ENCODE results near the gene LRRC25. TPM values are rescaled to one million over a fixed set of nuclear protein-coding genes. Genes with fewer than 3 reads are reported as not detected.

LRRC25 gene
- total and polyA plus RNA-seq, 2 donors (not counting 1 experiment from before 2014, with no cell fraction given), result 0.10 to 1.2 TPM

DNA sequence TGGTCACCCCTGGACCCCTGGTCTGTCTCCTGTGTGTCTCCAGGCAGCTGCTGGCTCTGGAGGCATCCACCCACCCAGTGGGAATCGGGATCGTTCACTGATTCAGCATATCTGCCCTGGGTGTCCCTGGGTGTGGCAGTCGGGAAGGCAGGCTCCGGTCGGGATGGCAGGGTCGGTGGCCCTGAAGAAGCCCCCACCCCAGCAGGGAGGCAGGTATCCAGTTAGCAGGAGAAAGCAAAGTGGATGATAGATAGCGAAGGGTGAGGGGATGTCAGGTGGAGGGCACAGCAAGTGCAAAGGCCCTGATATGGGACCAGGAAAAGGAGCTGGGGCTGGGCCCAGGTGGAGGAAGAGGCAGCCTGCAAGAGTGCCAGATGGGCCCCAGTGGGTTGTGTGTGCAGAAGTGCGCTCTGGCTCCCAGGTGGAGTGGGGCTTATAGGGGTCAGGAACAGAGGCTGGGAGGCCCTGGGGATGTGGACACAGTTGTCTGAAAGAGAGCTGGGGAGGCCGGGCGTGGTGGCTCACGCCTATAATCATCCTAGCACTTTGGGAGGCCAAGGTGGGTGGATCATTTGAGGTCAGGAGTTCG, 24.0 kb upstream of the LRRC25 start:
- no peak overlapping the region for H2AFZ ChIP-seq (ENCODE audit: low read length)
- no peaks in the 10 kb centered on the region for H4K20me1 ChIP-seq (ENCODE audit: control insufficient read depth, extremely low read depth, insufficient read depth, low read length)
- no peak for TF ChIP-seq EZH2 (IDR thresholded peaks at IDR 0.05; ENCODE audit: low read length, missing control alignments)
- TF ChIP-seq, protein P1, sequence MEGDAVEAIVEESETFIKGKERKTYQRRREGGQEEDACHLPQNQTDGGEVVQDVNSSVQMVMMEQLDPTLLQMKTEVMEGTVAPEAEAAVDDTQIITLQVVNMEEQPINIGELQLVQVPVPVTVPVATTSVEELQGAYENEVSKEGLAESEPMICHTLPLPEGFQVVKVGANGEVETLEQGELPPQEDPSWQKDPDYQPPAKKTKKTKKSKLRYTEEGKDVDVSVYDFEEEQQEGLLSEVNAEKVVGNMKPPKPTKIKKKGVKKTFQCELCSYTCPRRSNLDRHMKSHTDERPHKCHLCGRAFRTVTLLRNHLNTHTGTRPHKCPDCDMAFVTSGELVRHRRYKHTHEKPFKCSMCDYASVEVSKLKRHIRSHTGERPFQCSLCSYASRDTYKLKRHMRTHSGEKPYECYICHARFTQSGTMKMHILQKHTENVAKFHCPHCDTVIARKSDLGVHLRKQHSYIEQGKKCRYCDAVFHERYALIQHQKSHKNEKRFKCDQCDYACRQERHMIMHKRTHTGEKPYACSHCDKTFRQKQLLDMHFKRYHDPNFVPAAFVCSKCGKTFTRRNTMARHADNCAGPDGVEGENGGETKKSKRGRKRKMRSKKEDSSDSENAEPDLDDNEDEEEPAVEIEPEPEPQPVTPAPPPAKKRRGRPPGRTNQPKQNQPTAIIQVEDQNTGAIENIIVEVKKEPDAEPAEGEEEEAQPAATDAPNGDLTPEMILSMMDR (conservative IDR thresholded peaks at IDR 0.05 in 1 of 2, IDR thresholded peaks at IDR 0.05 in 1 of 2; ENCODE audit: low read depth in 1 of 2, low read length in 2 of 2), result no peak
- H3K4me2 ChIP-seq (ENCODE audit: extremely low read depth, insufficient read depth, low read length), result peak overlapping the region; percentile 23
- H3K27me3 ChIP-seq (ENCODE audit: control insufficient read depth, insufficient read depth, low read length), result no peaks in the 10 kb centered on the region
- H3K9me3 ChIP-seq (ENCODE audit: control insufficient read depth, insufficient read depth, low read depth, low read length), result no peaks in the 10 kb centered on the region
- H3K79me2 ChIP-seq (ENCODE audit: control insufficient read depth, insufficient read depth, low read length), result peaks cover 58% of the 10 kb centered on the region
- peaks cover 35% of the 10 kb centered on the region for H3K4me1 ChIP-seq (ENCODE audit: control insufficient read depth, extremely low read depth, insufficient read depth, low read length)
- H3K4me3 ChIP-seq (replicated peaks in 1 of 4; ENCODE audit: control extremely low read depth in 1 of 4, insufficient read depth in 1 of 4, low read depth in 3 of 4, low read length in 4 of 4), result peak overlapping the region in 1 of 4 experiments; percentile 77
- peaks cover 2% of the 10 kb centered on the region for H3K36me3 ChIP-seq (ENCODE audit: control insufficient read depth, insufficient read depth, low read length)
- DNase-seq (ENCODE audit: low read depth in 2 of 2), result no peak
- no peak overlapping the region for H3K9ac ChIP-seq (ENCODE audit: insufficient read depth, low read length)
- no peak overlapping the region for H3K27ac ChIP-seq (ENCODE audit: insufficient read depth, low read length)

DNA sequence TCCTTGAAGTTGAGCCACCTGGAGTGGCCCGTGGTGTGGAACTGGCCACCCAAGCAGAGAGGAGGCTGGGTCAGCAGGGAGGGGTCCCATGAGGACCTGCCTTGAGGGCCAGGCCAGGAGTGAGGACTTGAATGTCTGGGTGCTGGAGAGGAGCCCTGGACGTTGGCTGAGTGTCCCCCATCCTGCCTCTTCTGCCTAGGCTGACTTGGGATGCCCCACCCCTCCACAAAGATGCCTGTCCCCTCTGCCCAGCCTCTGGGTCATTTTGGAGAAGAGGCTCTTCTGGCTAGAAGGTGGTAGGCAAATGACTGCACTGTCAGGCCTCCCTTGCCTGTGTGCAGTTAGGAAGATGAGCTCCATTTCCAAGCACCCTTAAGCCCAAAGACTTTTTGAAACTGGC, 23.5 kb upstream of the LRRC25 start:
- Histone ChIP-seq H4K20me1 (ENCODE audit: control insufficient read depth, extremely low read depth, insufficient read depth, low read length) (no peaks in the 10 kb centered on the region), H3K36me3 (ENCODE audit: control insufficient read depth, insufficient read depth, low read length) (peaks cover 2% of the 10 kb centered on the region), H3K9me3 (ENCODE audit: control insufficient read depth, insufficient read depth, low read depth, low read length) (no peaks in the 10 kb centered on the region), H3K4me3 (replicated peaks in 1 of 4; ENCODE audit: control extremely low read depth in 1 of 4, insufficient read depth in 1 of 4, low read depth in 3 of 4, low read length in 4 of 4) (peak overlapping the region; percentile 20 to 77 (median 54)), H3K27ac (ENCODE audit: insufficient read depth, low read length) (no peak overlapping the region), H3K9ac (ENCODE audit: insufficient read depth, low read length) (no peak overlapping the region), H3K4me1 (ENCODE audit: control insufficient read depth, extremely low read depth, insufficient read depth, low read length) (peaks cover 38% of the 10 kb centered on the region), H3K27me3 (ENCODE audit: control insufficient read depth, insufficient read depth, low read length) (no peaks in the 10 kb centered on the region), H3K79me2 (ENCODE audit: control insufficient read depth, insufficient read depth, low read length) (peaks cover 58% of the 10 kb centered on the region), H3K4me2 (ENCODE audit: extremely low read depth, insufficient read depth, low read length) (peak overlapping the region; percentile 66), H2AFZ (ENCODE audit: low read length) (no peak overlapping the region)
- DNase-seq (ENCODE audit: low read depth in 2 of 2), result no peak
- TF ChIP-seq EZH2 (IDR thresholded peaks at IDR 0.05; ENCODE audit: low read length, missing control alignments), result no peak
- TF ChIP-seq, protein P1 (conservative IDR thresholded peaks at IDR 0.05 in 1 of 2, IDR thresholded peaks at IDR 0.05 in 1 of 2; ENCODE audit: low read depth in 1 of 2, low read length in 2 of 2), result no peak

DNA sequence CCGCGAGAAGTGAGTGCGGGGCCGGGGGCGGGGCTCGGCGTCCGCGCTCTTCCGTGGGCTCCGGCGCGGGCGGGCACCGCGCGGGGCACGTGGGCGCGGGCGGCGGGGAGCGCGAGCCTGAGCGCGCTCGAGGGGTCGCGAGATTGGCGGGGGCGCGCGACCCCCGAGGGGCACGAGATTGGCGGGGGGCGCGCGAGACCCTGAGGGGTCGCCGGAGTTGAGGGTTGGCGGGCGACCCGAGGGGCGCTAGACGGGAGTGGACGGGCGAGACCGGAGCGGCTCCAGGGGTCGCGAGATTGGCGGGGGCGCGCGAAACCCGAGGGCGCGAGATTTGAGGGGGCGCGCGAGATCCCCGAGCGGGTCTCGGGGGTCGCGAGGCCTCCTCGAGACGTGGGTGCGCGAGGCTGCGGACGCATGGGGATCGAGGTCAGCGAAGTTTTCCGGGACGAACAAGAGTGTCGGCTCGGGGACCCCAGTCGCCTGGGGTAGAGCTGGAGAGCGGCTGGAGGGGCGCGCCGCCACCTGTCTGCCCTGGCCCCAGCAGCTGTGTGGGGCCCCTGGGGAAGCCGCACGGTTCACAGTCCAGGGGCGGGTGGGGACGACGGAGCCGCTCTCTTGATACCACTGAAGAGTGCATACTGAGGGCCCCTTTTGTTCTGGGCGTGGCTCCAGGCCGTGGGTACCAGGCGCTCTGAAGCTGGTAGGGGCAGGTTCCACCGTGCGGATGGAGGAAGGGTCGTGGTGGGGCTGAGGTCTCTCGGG, 22.5 kb upstream of the LRRC25 start:
- H3K4me1 ChIP-seq (ENCODE audit: control insufficient read depth, extremely low read depth, insufficient read depth, low read length), result peaks cover 39% of the 10 kb centered on the region
- H3K9ac ChIP-seq (ENCODE audit: insufficient read depth, low read length), result peak overlapping the region; percentile 80
- no peak for DNase-seq (ENCODE audit: low read depth in 2 of 2)
- H2AFZ ChIP-seq (ENCODE audit: low read length), result no peak overlapping the region
- TF ChIP-seq, protein P1 (conservative IDR thresholded peaks at IDR 0.05 in 1 of 2, IDR thresholded peaks at IDR 0.05 in 1 of 2; ENCODE audit: low read depth in 1 of 2, low read length in 2 of 2), result no peak
- no peak for TF ChIP-seq EZH2 (IDR thresholded peaks at IDR 0.05; ENCODE audit: low read length, missing control alignments)
- H3K4me2 ChIP-seq (ENCODE audit: extremely low read depth, insufficient read depth, low read length), result peak overlapping the region; percentile 82
- H3K9me3 ChIP-seq (ENCODE audit: control insufficient read depth, insufficient read depth, low read depth, low read length), result no peaks in the 10 kb centered on the region
- peak overlapping the region; percentile 48 to 77 (median 68) for H3K4me3 ChIP-seq (replicated peaks in 1 of 4; ENCODE audit: control extremely low read depth in 1 of 4, insufficient read depth in 1 of 4, low read depth in 3 of 4, low read length in 4 of 4)
- H3K27ac ChIP-seq (ENCODE audit: insufficient read depth, low read length), result peak overlapping the region; percentile 65
- H3K36me3 ChIP-seq (ENCODE audit: control insufficient read depth, insufficient read depth, low read length), result peaks cover 2% of the 10 kb centered on the region
- no peaks in the 10 kb centered on the region for H4K20me1 ChIP-seq (ENCODE audit: control insufficient read depth, extremely low read depth, insufficient read depth, low read length)
- H3K79me2 ChIP-seq (ENCODE audit: control insufficient read depth, insufficient read depth, low read length), result peaks cover 49% of the 10 kb centered on the region
- H3K27me3 ChIP-seq (ENCODE audit: control insufficient read depth, insufficient read depth, low read length), result no peaks in the 10 kb centered on the region
